ENCODE results near the gene LRRC10B.

GRCh38 chr11:61484541-61484940 is 24.0 kb upstream of the LRRC10B start:
- no peak for TF ChIP-seq POLR2A (IDR thresholded peaks at IDR 0.05)
- no peak for TF ChIP-seq CTCF (IDR thresholded peaks at IDR 0.05)

Measured in uterus (tissue), 2 donors.